Transverse colon (tissue), 4 donors: Measurements from ENCODE around the gene RCSD1. TPM values are rescaled to one million over a fixed set of nuclear protein-coding genes. Genes with fewer than 3 reads are reported as not detected.

Source experiments
- DNase-seq: peaks from one replicate; pipeline ENCODE4 v3.0.0-alpha.2; 2019
- H3K27ac ChIP-seq, 4 donors: fragments of 200-600 bp; sonication (generic); 2 replicates each; pipeline ENCODE4 v1.5.1; 2016 to 2018; ENCODE audit warnings: inconsistent platforms in 4 of 4
- H3K27me3 ChIP-seq: fragments of 200-600 bp; sonication (generic); 2 replicates; pipeline ENCODE4 v1.5.1; 2017; ENCODE audit warnings: inconsistent platforms
- H3K36me3 ChIP-seq, 4 donors: fragments of 200-600 bp; sonication (generic); 2 replicates each; pipeline ENCODE4 v1.5.1; 2017 to 2019; ENCODE audit warnings: inconsistent platforms in 4 of 4
- H3K4me1 ChIP-seq, 4 donors: fragments of 200-600 bp; sonication (generic); 2 replicates each; pipeline ENCODE4 v1.5.1; 2017 to 2020; ENCODE audit warnings: inconsistent platforms in 4 of 4
- H3K4me3 ChIP-seq, 4 donors: fragments of 200-600 bp; sonication (generic); 1 replicate in 1 of 4; 2 replicates in 3 of 4; pipeline versions ENCODE4 v1.5.1 to v1.6.1; 2017 to 2019; ENCODE audit warnings: inconsistent platforms in 4 of 4
- H3K9me3 ChIP-seq, 2 donors: fragments of 200-600 bp; sonication (generic); 2 replicates each; pipeline ENCODE4 v1.5.1; 2017 to 2019; ENCODE audit warnings: inconsistent platforms in 2 of 2
- CTCF ChIP-seq, 5 experiments: fragments of 200-600 bp in 3 of 5; fragments of 450-650 bp in 2 of 5; sonication (generic) in 3 of 5; IDR thresholded peaks; 1 replicate in 2 of 5; 2 replicates in 3 of 5; pipeline ENCODE4 v1.5.1; 2016 to 2017; ENCODE audit warnings: antibody characterized with exemption in 5 of 5, inconsistent platforms in 3 of 5, mild to moderate bottlenecking in 2 of 5, moderate library complexity in 1 of 5
- EP300 ChIP-seq: sonication (generic); formaldehyde crosslinking; IDR thresholded peaks from one replicate; pipeline ENCODE4 v1.6.1; 2017; ENCODE audit warnings: antibody characterized with exemption, low read depth
- POLR2A ChIP-seq: fragments of 450-650 bp; IDR thresholded peaks from one replicate; pipeline ENCODE4 v1.6.1; 2016; ENCODE audit warnings: antibody characterized with exemption, mild to moderate bottlenecking, moderate library complexity
- POLR2AphosphoS5 ChIP-seq, 3 donors: sonication (generic); formaldehyde crosslinking; IDR thresholded peaks; one replicate each; pipeline ENCODE4 v1.6.1; 2016; ENCODE audit warnings: antibody characterized with exemption in 3 of 3
- WGBS, 2 donors: methylation state at CpG; one replicate each; pipeline ENCODE4 v1.1.5; 2018; ENCODE audit warnings: low coverage in 1 of 2; 5-methylcytosine and 5-hydroxymethylcytosine counted together
- in situ Hi-C, 4 donors: fragments of 200-750 bp; cut with MboI; loops; one replicate each; pipeline versions ENCODE4 v1.15.0 to v1.15.1; 2017; ENCODE audit warnings: low sequenced_read_pairs in 3 of 4, low pct_ligation_motif_present in 1 of 4, low pct_unique_long_range_greater_than_20kb in 1 of 4
- intact Hi-C: fragments of 100-400 bp; cut with DNase I; formaldehyde crosslinking; loops from one replicate; pipeline ENCODE4 v1.15.1; 2023; ENCODE audit warnings: low total_unique reads
- total RNA-seq, 4 donors: library from RNA; depleted of rRNA; stranded (reverse); fragments of >200 nt; gene quantifications; one replicate each; pipeline ENCODE4 v1.1.0, GENCODE V29; 2016

RCSD1 gene
- total RNA-seq, 4 donors from 2014 or later = 6.0 to 29.2 (median 15.9) TPM

DNA sequence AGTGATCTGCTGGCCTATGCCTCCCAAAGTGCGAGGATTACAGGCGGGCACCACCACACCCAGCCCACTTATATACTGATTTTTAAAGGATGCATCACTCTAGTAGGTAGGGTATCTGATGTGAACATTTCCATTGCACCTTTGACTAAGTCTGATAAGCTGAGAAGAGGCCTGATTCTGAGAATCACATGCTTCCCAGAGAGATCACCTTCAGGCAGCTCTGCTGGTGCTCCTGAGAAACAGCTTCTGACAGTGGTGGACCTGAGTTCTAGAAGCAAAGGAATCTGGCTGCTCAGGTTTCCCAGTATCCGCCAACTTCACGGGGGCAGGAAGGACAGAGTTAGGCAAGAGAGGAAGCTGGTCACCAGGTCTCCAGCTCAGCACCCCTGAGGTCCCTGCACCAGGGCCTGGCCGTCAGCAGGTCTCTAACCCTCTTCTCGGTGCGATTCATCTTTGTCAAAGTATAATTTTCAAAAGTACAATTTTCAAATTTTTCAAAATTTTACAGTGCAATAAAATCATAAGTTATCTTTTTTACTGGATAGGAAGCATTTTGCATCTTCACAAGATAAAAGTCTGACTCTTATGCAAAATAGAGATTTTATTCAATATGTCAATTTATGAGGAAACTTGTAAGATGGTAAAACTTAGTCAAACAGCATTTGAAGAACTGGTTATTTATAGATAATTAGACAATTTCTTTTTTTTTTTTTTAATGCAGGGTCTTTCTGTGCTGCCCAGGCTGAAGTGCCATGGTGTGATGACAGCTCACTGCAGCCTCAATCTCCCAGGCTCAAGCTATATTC lies 65.9 kb downstream of the RCSD1 start:
- no peak overlapping the region for H3K27ac ChIP-seq
- no peak for DNase-seq
- no peaks in the 10 kb centered on the region for H3K36me3 ChIP-seq
- H3K9me3 ChIP-seq = no peaks in the 10 kb centered on the region
- 91 to 94% methylated on average over 3 to 7 of the region's 7 CpGs for WGBS, 2 donors
- peaks cover 0 to 6% (median 3%) of the 10 kb centered on the region in 4 donors for H3K4me1 ChIP-seq
- no peaks in the 10 kb centered on the region for H3K27me3 ChIP-seq
- intact Hi-C loops (no loop called here), in situ Hi-C loops (no loop called here)
- no peak overlapping the region for H3K4me3 ChIP-seq
- TF ChIP-seq POLR2AphosphoS5 (IDR thresholded peaks at IDR 0.05) (no peak), CTCF (IDR thresholded peaks at IDR 0.05) (no peak), EP300 (no peak), POLR2A (no peak)

- Histone ChIP-seq H3K9me3 (no peaks in the 10 kb centered on the region), H3K27me3 (no peaks in the 10 kb centered on the region), H3K36me3 (no peaks in the 10 kb centered on the region), H3K27ac (no peak overlapping the region), H3K4me3 (no peak overlapping the region), H3K4me1 (peaks cover 0 to 6% (median 3%) of the 10 kb centered on the region in 4 donors)
- in situ Hi-C loops = no loop called here
- intact Hi-C loops = no loop called here
- no peak for TF ChIP-seq POLR2A
- no peak for DNase-seq
- WGBS, 2 donors = 40 to 42% methylated on average over 5 to 13 of the region's 14 CpGs
These were observed 67.7 kb downstream of the RCSD1 start for GRCh38 chr1:167697667-167698141.

DNA sequence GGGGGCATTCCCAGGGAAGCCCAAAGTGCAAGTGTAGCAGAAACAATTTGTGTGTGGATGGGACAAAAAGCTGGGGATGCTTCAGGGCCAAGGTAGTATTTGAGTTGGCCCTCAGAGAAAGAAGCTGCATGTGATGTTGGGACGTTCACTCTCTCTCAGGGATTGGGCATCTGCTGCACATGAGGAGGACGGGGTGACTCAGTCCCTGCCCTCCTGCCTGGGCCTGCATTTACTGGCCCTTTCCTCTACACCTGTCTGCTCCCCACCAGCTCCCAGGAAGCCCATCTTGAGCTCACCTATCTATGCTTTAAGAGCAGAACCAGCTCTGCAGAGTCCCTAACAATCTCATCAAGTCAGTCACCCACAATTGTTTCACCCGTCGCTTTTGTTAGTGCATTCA lies 68.3 kb downstream of the RCSD1 start:
- Histone ChIP-seq H3K36me3 (no peaks in the 10 kb centered on the region), H3K4me1 (peaks cover 0 to 6% (median 3%) of the 10 kb centered on the region in 4 donors), H3K27ac (no peak overlapping the region), H3K4me3 (no peak overlapping the region), H3K9me3 (no peaks in the 10 kb centered on the region), H3K27me3 (no peaks in the 10 kb centered on the region)
- DNase-seq = no peak
- in situ Hi-C loops (no loop called here), intact Hi-C loops (no loop called here)
- no peak for TF ChIP-seq POLR2AphosphoS5 (IDR thresholded peaks at IDR 0.05)
- WGBS, 2 donors = 90 to 92% methylated on average over 2 to 4 of the region's 4 CpGs

GRCh38 chr1:167701510-167701909 lies 71.5 kb downstream of the RCSD1 start:
- Histone ChIP-seq H3K9me3 (no peaks in the 10 kb centered on the region), H3K27me3 (no peaks in the 10 kb centered on the region), H3K4me3 (no peak overlapping the region), H3K27ac (no peak overlapping the region), H3K4me1 (peaks cover 0 to 6% (median 3%) of the 10 kb centered on the region in 4 donors), H3K36me3 (no peaks in the 10 kb centered on the region)
- intact Hi-C loops (no loop called here), in situ Hi-C loops (loop anchor here in 2 of 4 donors (25.0 kb wide), 1 partner anchor 236 kb away; the partner anchor contains the start of genes DCAF6 (in 2 of the 2) and MPC2 (in 2 of the 2))
- TF ChIP-seq CTCF (IDR thresholded peaks at IDR 0.05) (no peak), POLR2AphosphoS5 (IDR thresholded peaks at IDR 0.05) (no peak), POLR2A (no peak)
- WGBS, 2 donors = 44 to 80% methylated on average over 1 of the region's 1 CpG
- DNase-seq = no peak

DNA sequence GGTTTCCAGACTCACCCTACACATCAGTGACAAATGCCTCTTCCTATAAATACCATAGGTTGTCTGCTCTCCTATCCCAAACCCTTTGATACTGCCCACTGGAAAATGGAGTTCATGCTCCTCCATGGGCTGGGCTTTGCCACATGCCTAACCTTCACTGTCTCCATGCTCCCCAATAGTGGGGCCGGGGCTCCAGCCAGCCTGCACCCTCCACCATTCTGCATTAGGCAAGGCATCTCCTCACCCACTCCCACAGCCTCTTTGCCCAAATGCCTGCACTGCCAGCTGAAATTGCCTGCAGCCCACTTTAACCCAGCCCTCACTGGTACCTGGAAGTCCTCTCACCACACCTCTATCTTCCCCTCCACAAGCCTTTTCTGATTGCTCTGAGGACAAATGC lies 73.5 kb downstream of the RCSD1 start:
- no peak overlapping the region for H3K4me3 ChIP-seq
- 95% methylated on average over 1 of the region's 1 CpG; no CpG with 5 or more reads in 1 of the 2 donors for WGBS, 2 donors
- intact Hi-C loops (no loop called here), in situ Hi-C loops (loop anchor here in 2 of 4 donors (25.0 kb wide), 1 partner anchor 234 kb away; the partner anchor contains the start of genes DCAF6 (in 2 of the 2) and MPC2 (in 2 of the 2))
- H3K4me1 ChIP-seq = no peaks in the 10 kb centered on the region
- H3K27me3 ChIP-seq = no peaks in the 10 kb centered on the region
- no peak for DNase-seq
- TF ChIP-seq POLR2A (no peak), CTCF (IDR thresholded peaks at IDR 0.05) (no peak), POLR2AphosphoS5 (IDR thresholded peaks at IDR 0.05) (no peak), EP300 (no peak)
- H3K27ac ChIP-seq = no peak overlapping the region
- no peaks in the 10 kb centered on the region for H3K36me3 ChIP-seq
- H3K9me3 ChIP-seq = no peaks in the 10 kb centered on the region
